ENCODE data around the gene SLC37A3. TPM values are rescaled to one million over a fixed set of nuclear protein-coding genes. Genes with fewer than 3 reads are reported as not detected.
A peak's percentile ranks its signal among the peaks of the same experiment; 100 is the strongest.
"Not testable (repeated sequence)": the region's sequence is repeated elsewhere in the genome, so short reads cannot be mapped to it uniquely, and the experiment has no call there.

Gene SLC37A3
- total and polyA plus RNA-seq, 3 experiments from 2014 or later: 12.0 to 57.2 (median 56.6) TPM

DNA sequence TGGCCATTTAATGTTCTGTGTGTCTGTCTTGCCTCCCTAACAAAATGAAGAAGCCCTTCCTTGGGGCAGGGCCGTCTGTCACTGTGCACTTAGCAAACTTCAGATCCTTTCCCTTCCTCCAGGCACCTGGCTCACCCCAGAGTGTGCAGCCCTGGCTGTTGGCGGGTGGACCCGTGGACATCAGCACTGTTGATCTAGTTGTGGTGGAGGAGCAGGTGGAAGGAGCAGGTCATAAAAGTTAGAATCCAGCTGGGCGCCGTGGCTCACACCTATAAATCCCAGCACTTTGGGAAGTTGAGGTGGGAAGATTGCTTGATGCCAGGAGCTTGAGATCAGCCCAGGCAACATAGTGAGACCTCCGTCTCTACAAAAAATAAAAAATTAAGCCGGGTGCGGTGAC is 18.2 kb upstream of the SLC37A3 start:
- ChIA-PET POLR2A (no interaction called here), CTCF (no interaction called here)
- Mint-ChIP-seq H3K4me1 (peaks cover 0 to 4% (median 3%) of the 10 kb centered on the region in 3 donors), H3K27me3 (no peaks in the 10 kb centered on the region), H3K9me3 (no peaks in the 10 kb centered on the region), H3K36me3 (peaks cover 7 to 41% (median 16%) of the 10 kb centered on the region in 3 donors), H3K27ac (no peak overlapping the region), H3K4me3 (no peak overlapping the region)
- Histone ChIP-seq H3K4me1 (ENCODE audit: insufficient read depth, low read length) (no peaks in the 10 kb centered on the region), H3K36me3 (ENCODE audit: insufficient read depth, low read length) (no peaks in the 10 kb centered on the region), H3K9me3 (ENCODE audit: low read length) (no peaks in the 10 kb centered on the region), H3K27me3 (ENCODE audit: insufficient read depth, low read length, poor library complexity, severe bottlenecking) (no peaks in the 10 kb centered on the region), H3K4me3 (ENCODE audit: low read length) (no peak overlapping the region), H3K27ac (ENCODE audit: low read depth, low read length) (no peak overlapping the region)
- DNase-seq: no peak

DNA sequence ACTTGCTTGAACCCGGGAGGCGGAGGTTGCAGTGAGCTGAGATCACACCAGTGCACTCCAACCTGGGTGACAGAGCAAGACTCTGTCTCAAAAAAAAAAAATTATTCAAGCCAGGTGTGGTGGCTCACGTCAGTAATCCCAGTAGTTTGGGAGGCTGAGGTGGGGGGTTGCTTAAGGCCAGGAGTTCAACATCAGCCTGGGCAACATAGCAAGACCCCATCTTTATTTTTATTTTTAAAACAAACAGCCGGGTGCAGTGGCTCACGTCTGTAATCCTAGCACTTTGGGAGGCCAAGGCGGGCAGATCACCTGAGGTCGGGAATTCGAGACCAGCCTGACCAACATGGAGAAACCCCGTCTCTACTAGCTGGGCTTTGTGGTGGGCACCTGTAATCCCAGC is 17.5 kb upstream of the SLC37A3 start:
- H3K4me3 ChIP-seq (ENCODE audit: low read length); H3K4me1 ChIP-seq (ENCODE audit: insufficient read depth, low read length); CTCF ChIA-PET; H3K9me3 Mint-ChIP-seq; H3K9me3 ChIP-seq (ENCODE audit: low read length); H3K4me3 Mint-ChIP-seq; H3K27me3 Mint-ChIP-seq; POLR2A ChIA-PET; H3K27me3 ChIP-seq (ENCODE audit: insufficient read depth, low read length, poor library complexity, severe bottlenecking); DNase-seq; H3K36me3 ChIP-seq (ENCODE audit: insufficient read depth, low read length); H3K4me1 Mint-ChIP-seq; H3K27ac ChIP-seq (ENCODE audit: low read depth, low read length): not testable (repeated sequence)
- H3K27ac Mint-ChIP-seq: peak overlapping the region in 1 of 8 donors; percentile 81
- peaks cover 8 to 47% (median 17%) of the 10 kb centered on the region in 3 donors for H3K36me3 Mint-ChIP-seq

DNA sequence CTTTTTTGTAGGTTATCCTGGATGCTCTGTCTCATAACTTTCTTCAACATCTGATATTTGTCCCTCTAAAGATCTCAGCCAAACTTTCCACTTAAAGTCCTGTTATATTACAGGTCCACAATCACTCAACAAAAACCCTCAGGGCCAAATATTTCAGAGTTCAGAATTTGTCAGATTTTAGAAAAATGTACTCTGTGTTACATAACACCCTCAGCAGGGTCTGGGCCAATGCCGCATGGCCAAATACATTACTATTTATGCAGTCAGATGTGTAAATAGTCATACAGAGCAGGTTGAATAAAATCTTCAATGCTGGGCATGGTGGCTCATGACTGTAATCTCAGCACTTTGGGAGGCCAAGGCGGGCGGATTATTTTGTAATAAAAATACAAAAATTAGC is 17.0 kb upstream of the SLC37A3 start:
- Histone ChIP-seq H3K9me3 (ENCODE audit: low read length) (no peaks in the 10 kb centered on the region), H3K36me3 (ENCODE audit: insufficient read depth, low read length) (no peaks in the 10 kb centered on the region), H3K27ac (ENCODE audit: low read depth, low read length) (no peak overlapping the region), H3K27me3 (ENCODE audit: insufficient read depth, low read length, poor library complexity, severe bottlenecking) (no peaks in the 10 kb centered on the region), H3K4me1 (ENCODE audit: insufficient read depth, low read length) (no peaks in the 10 kb centered on the region), H3K4me3 (ENCODE audit: low read length) (no peak overlapping the region)
- Mint-ChIP-seq H3K27ac (no peak overlapping the region), H3K4me1 (peaks cover 0 to 4% (median 3%) of the 10 kb centered on the region in 3 donors), H3K27me3 (no peaks in the 10 kb centered on the region), H3K36me3 (peaks cover 10 to 49% (median 18%) of the 10 kb centered on the region in 3 donors), H3K4me3 (no peak overlapping the region), H3K9me3 (no peaks in the 10 kb centered on the region)
- ChIA-PET CTCF (no interaction called here), POLR2A (no interaction called here)
- no peak for DNase-seq

DNA sequence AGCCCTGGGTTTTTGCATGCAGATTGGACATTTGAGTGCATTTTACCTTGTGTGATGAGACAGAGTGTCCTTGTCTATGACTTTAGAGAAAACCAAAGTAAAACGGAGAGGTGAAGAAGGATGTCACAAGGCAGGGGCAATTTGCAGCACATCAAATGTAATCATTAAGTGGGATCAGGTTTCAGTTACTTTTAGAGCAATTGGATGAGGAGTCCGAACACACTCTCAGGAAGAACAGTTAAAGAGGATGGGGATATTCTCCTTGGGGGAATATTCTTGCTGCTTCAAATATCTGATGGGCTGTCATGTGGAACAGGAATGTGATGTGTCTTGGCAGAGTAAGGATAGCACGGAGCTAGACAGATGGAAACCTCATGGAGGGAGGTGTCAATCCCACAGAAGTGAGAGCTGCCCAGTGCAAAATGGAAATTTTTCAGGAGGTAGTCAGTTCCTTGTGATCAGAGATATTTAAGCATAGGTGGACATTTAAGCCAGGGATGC is 6.3 kb upstream of the SLC37A3 start:
- Mint-ChIP-seq H3K4me3 (peak overlapping the region; percentile 93 to 98 (median 97)), H3K27ac (peak overlapping the region; percentile 87 to 100 (median 96)), H3K27me3 (no peaks in the 10 kb centered on the region), H3K4me1 (peaks cover 14 to 23% (median 22%) of the 10 kb centered on the region in 3 donors), H3K9me3 (no peaks in the 10 kb centered on the region), H3K36me3 (peaks cover 0 to 21% (median 6%) of the 10 kb centered on the region in 3 donors)
- peak overlapping the region; percentile 64 for H3K27ac ChIP-seq (ENCODE audit: low read depth, low read length)
- H3K4me1 ChIP-seq (ENCODE audit: insufficient read depth, low read length): peaks cover 10% of the 10 kb centered on the region
- ChIA-PET POLR2A (interaction anchor here (1.1 kb wide), 1 partner anchor 16 kb away, joined by 3 read pairs; no protein-coding TSS in a partner anchor), CTCF (no interaction called here)
- H3K9me3 ChIP-seq (ENCODE audit: low read length): no peaks in the 10 kb centered on the region
- DNase-seq: no peak
- H3K4me3 ChIP-seq (ENCODE audit: low read length): peak overlapping the region; percentile 85
- H3K36me3 ChIP-seq (ENCODE audit: insufficient read depth, low read length): no peaks in the 10 kb centered on the region
- no peaks in the 10 kb centered on the region for H3K27me3 ChIP-seq (ENCODE audit: insufficient read depth, low read length, poor library complexity, severe bottlenecking)

- peak; percentile 26 to 72 (median 43) for DNase-seq
- peak within 1 kb of the TSS; percentile 85 for H3K4me3 ChIP-seq (ENCODE audit: low read length)
- peaks cover 10% of the 10 kb centered on the region for H3K4me1 ChIP-seq (ENCODE audit: insufficient read depth, low read length)
- peak within 1 kb of the TSS; percentile 93 to 98 (median 97) for H3K4me3 Mint-ChIP-seq
- H3K36me3 ChIP-seq (ENCODE audit: insufficient read depth, low read length): no peaks in the 10 kb centered on the region
- no peaks in the 10 kb centered on the region for H3K27me3 Mint-ChIP-seq
- no peaks in the 10 kb centered on the region for H3K27me3 ChIP-seq (ENCODE audit: insufficient read depth, low read length, poor library complexity, severe bottlenecking)
- peak within 1 kb of the TSS; percentile 87 to 100 (median 96) for H3K27ac Mint-ChIP-seq
- ChIA-PET CTCF (no interaction called here), POLR2A (no interaction called here)
- H3K9me3 Mint-ChIP-seq: no peaks in the 10 kb centered on the region
- no peaks in the 10 kb centered on the region for H3K9me3 ChIP-seq (ENCODE audit: low read length)
- H3K4me1 Mint-ChIP-seq: peaks cover 14 to 23% (median 22%) of the 10 kb centered on the region in 3 donors
- H3K36me3 Mint-ChIP-seq: peaks cover 0 to 21% (median 6%) of the 10 kb centered on the region in 3 donors
- H3K27ac ChIP-seq (ENCODE audit: low read depth, low read length): peak within 1 kb of the TSS; percentile 64
These were observed 5.7 kb upstream of the SLC37A3 start, which contains the start of gene RAB19 for GRCh38 chr7:140403878-140404564. RAB19 (plus strand) TSS chr7:140404058; CDS start chr7:140407647, 3,589 bp downstream.

DNA sequence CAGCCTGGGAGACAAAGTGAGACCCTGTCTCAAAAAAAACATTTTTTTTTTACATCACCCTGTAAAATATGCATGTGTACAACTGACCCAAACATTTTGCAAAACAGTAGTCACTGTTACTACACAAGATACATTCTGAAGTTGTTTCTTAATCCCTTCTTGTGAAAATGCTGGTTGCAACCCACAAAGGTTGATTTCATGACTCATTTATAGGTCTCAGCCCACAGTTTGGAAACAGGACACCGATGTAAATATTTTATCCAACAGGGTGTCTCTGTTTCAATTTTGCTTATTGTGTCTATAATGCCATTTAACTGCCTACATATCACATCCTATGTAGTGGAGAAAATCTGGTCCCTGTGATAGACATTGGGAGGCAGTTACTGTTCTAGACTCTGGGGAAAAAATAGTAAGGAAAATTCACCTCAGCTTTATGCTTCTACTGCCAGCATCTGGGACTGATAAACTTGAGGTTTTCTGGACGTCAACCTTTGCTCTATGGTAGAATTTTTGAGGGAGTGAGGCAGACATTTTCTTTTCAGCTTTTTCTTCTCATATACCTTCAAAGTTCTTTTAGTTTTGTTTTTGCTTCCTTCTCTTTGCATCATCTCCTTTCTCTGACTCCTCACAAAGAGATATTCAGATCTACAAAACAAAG is 4.0 kb upstream of the SLC37A3 start:
- Histone ChIP-seq H3K36me3 (ENCODE audit: insufficient read depth, low read length) (no peaks in the 10 kb centered on the region), H3K27ac (ENCODE audit: low read depth, low read length) (no peak overlapping the region), H3K9me3 (ENCODE audit: low read length) (no peaks in the 10 kb centered on the region), H3K27me3 (ENCODE audit: insufficient read depth, low read length, poor library complexity, severe bottlenecking) (no peaks in the 10 kb centered on the region), H3K4me3 (ENCODE audit: low read length) (no peak overlapping the region), H3K4me1 (ENCODE audit: insufficient read depth, low read length) (peaks cover 13% of the 10 kb centered on the region)
- H3K4me3 Mint-ChIP-seq: peak overlapping the region in 6 of 7 donors; percentile 4 to 74 (median 23)
- H3K27me3 Mint-ChIP-seq: no peaks in the 10 kb centered on the region
- H3K27ac Mint-ChIP-seq: peak overlapping the region in 4 of 8 donors; percentile 10 to 86 (median 62)
- POLR2A ChIA-PET: interaction anchor here (0.6 kb wide), 1 partner anchor 75 kb away, joined by 3 read pairs; no protein-coding TSS in a partner anchor
- no peak for DNase-seq
- no peaks in the 10 kb centered on the region for H3K9me3 Mint-ChIP-seq
- H3K36me3 Mint-ChIP-seq: peaks cover 0 to 14% (median 4%) of the 10 kb centered on the region in 3 donors
- peaks cover 22 to 33% (median 29%) of the 10 kb centered on the region in 3 donors for H3K4me1 Mint-ChIP-seq
- CTCF ChIA-PET: no interaction called here

- H3K4me1 Mint-ChIP-seq: peaks cover 28 to 47% (median 40%) of the 10 kb centered on the region in 3 donors
- CTCF ChIA-PET: no interaction called here
- POLR2A ChIA-PET: no interaction called here
These were observed 2.1 kb upstream of the SLC37A3 start for GRCh38 chr7:140400381-140400780.

GRCh38 chr7:140398821-140399220 is 491 bp upstream of the SLC37A3 start:
- no peak overlapping the region for H3K27ac ChIP-seq (ENCODE audit: low read depth, low read length)
- ChIA-PET CTCF (interaction anchor here (0.6 kb wide), 1 partner anchor 97 kb away, joined by 4 read pairs; no protein-coding TSS in a partner anchor), POLR2A (interaction anchor here (0.7 to 1.7 kb wide), 3 partner anchors 14 to 39 kb away, joined by 3 to 15 read pairs (median 7); no protein-coding TSS in a partner anchor)
- Mint-ChIP-seq H3K27me3 (no peaks in the 10 kb centered on the region), H3K4me3 (peak overlapping the region; percentile 78 to 96 (median 92)), H3K9me3 (no peaks in the 10 kb centered on the region), H3K36me3 (peaks cover 0 to 7% (median 1%) of the 10 kb centered on the region in 3 donors), H3K27ac (peak overlapping the region in 3 of 8 donors; percentile 49 to 86 (median 83)), H3K4me1 (peaks cover 18 to 36% (median 29%) of the 10 kb centered on the region in 3 donors)
- H3K9me3 ChIP-seq (ENCODE audit: low read length): no peaks in the 10 kb centered on the region
- peaks cover 8% of the 10 kb centered on the region for H3K4me1 ChIP-seq (ENCODE audit: insufficient read depth, low read length)
- peak overlapping the region; percentile 71 for H3K4me3 ChIP-seq (ENCODE audit: low read length)
- no peak for DNase-seq
- H3K27me3 ChIP-seq (ENCODE audit: insufficient read depth, low read length, poor library complexity, severe bottlenecking): no peaks in the 10 kb centered on the region
- H3K36me3 ChIP-seq (ENCODE audit: insufficient read depth, low read length): no peaks in the 10 kb centered on the region

More at GRCh38 chr7:140400381-140400780, 2.1 kb upstream of the SLC37A3 start:
- H3K27me3 ChIP-seq (ENCODE audit: insufficient read depth, low read length, poor library complexity, severe bottlenecking): no peaks in the 10 kb centered on the region
- peak overlapping the region in 1 of 7 donors; percentile 77 for H3K4me3 Mint-ChIP-seq
- H3K36me3 ChIP-seq (ENCODE audit: insufficient read depth, low read length): no peaks in the 10 kb centered on the region
- no peak for DNase-seq
- no peak overlapping the region for H3K27ac ChIP-seq (ENCODE audit: low read depth, low read length)
- H3K27ac Mint-ChIP-seq: no peak overlapping the region
- peaks cover 0 to 11% (median 1%) of the 10 kb centered on the region in 3 donors for H3K36me3 Mint-ChIP-seq
- H3K4me1 ChIP-seq (ENCODE audit: insufficient read depth, low read length): peaks cover 15% of the 10 kb centered on the region
- no peaks in the 10 kb centered on the region for H3K9me3 ChIP-seq (ENCODE audit: low read length)
- H3K27me3 Mint-ChIP-seq: no peaks in the 10 kb centered on the region
- no peaks in the 10 kb centered on the region for H3K9me3 Mint-ChIP-seq
- H3K4me3 ChIP-seq (ENCODE audit: low read length): no peak overlapping the region

Measured in CD8-positive, alpha-beta memory T cell (primary cell).